ENCODE measurements around the gene TEX26. TPM values are rescaled to one million over a fixed set of nuclear protein-coding genes. Genes with fewer than 3 reads are reported as not detected.

The TEX26 gene
- polyA plus RNA-seq, 1 experiment = not detected

GRCh38 chr13:30908416-30908980 is 24.0 kb upstream of the TEX26 start:
- no peak overlapping the region for H3K4me3 ChIP-seq (ENCODE audit: low read depth, low read length)
- CTCF ChIA-PET = interaction anchor here (0.8 kb wide), 2 partner anchors 10 to 12 kb away, joined by 3 read pairs; no protein-coding TSS in a partner anchor
- POLR2A ChIA-PET = no interaction called here

GRCh38 chr13:30910676-30911075 is 21.8 kb upstream of the TEX26 start:
- no peak overlapping the region for H3K4me3 ChIP-seq (ENCODE audit: low read depth, low read length)
- ChIA-PET POLR2A (no interaction called here), CTCF (no interaction called here)
- no peaks in the 10 kb centered on the region for H3K36me3 ChIP-seq (ENCODE audit: control insufficient read depth, insufficient read depth, low read length)
- TF ChIP-seq CTCF (IDR thresholded peaks at IDR 0.05; ENCODE audit: insufficient read depth, low read depth, low read length) = no peak
- no peak for DNase-seq (ENCODE audit: low read depth)
- peaks cover under 1% of the 10 kb centered on the region; the same call in 1 of the 2 replicates for H3K27me3 ChIP-seq (ENCODE audit: control insufficient read depth, insufficient read depth, low read length)

More at GRCh38 chr13:30908416-30908980, 24.0 kb upstream of the TEX26 start:
- no peak for TF ChIP-seq CTCF (IDR thresholded peaks at IDR 0.05; ENCODE audit: insufficient read depth, low read depth, low read length)
- Histone ChIP-seq H3K36me3 (ENCODE audit: control insufficient read depth, insufficient read depth, low read length) (no peaks in the 10 kb centered on the region), H3K27me3 (ENCODE audit: control insufficient read depth, insufficient read depth, low read length) (peaks cover 2% of the 10 kb centered on the region; the same call in 1 of the 2 replicates)
- DNase-seq (ENCODE audit: low read depth) = no peak

GRCh38 chr13:30915691-30916541 is 16.5 kb upstream of the TEX26 start:
- Histone ChIP-seq H3K27me3 (ENCODE audit: control insufficient read depth, insufficient read depth, low read length) (no peaks in the 10 kb centered on the region), H3K4me3 (ENCODE audit: low read depth, low read length) (no peak overlapping the region; the same call in 1 of the 2 replicates), H3K36me3 (ENCODE audit: control insufficient read depth, insufficient read depth, low read length) (no peaks in the 10 kb centered on the region)
- DNase-seq (ENCODE audit: low read depth) = no peak
- POLR2A ChIA-PET = no interaction called here
- CTCF ChIA-PET = interaction anchor here (0.9 to 1.1 kb wide), 2 partner anchors 11 to 15 kb away, joined by 3 read pairs; no protein-coding TSS in a partner anchor
- no peak for TF ChIP-seq CTCF (IDR thresholded peaks at IDR 0.05; ENCODE audit: insufficient read depth, low read depth, low read length)

- DNase-seq (ENCODE audit: low read depth) = no peak
- CTCF ChIA-PET = interaction anchor here (0.9 kb wide), 1 partner anchor 16 kb away, joined by 3 read pairs; no protein-coding TSS in a partner anchor
- H3K36me3 ChIP-seq (ENCODE audit: control insufficient read depth, insufficient read depth, low read length) = no peaks in the 10 kb centered on the region
- no peak for TF ChIP-seq CTCF (IDR thresholded peaks at IDR 0.05; ENCODE audit: insufficient read depth, low read depth, low read length)
- POLR2A ChIA-PET = no interaction called here
- no peak overlapping the region for H3K4me3 ChIP-seq (ENCODE audit: low read depth, low read length)
- no peaks in the 10 kb centered on the region; the same call in 1 of the 2 replicates for H3K27me3 ChIP-seq (ENCODE audit: control insufficient read depth, insufficient read depth, low read length)
These were observed 15.5 kb upstream of the TEX26 start for GRCh38 chr13:30916991-30917390.

Measured in BJ (cell line).